Neural crest cell (in vitro differentiated cells): ENCODE data around the gene TMEM229B. TPM values are rescaled to one million over a fixed set of nuclear protein-coding genes. Genes with fewer than 3 reads are reported as not detected.
A peak's percentile ranks its signal among the peaks of the same experiment; 100 is the strongest.

Experiments used
- DNase-seq: peaks from one replicate; pipeline ENCODE4 v3.0.0; 2021; ENCODE audit warnings: low read depth, mixed read lengths, low spot score
- H3K27ac Mint-ChIP-seq: one replicate; pipeline ENCODE4 v1.8.0; 2021; ENCODE audit warnings: mild to moderate bottlenecking, mixed read lengths; ENCODE audit not compliant: unreplicated experiment
- H3K27me3 Mint-ChIP-seq: 2 replicates; pipeline ENCODE4 v1.8.0; 2021; ENCODE audit warnings: low read depth, mild to moderate bottlenecking, mixed read lengths
- H3K36me3 Mint-ChIP-seq: 2 replicates; pipeline ENCODE4 v1.8.0; 2021; ENCODE audit warnings: low read depth, mild to moderate bottlenecking, mixed read lengths
- H3K4me1 Mint-ChIP-seq: 2 replicates; pipeline ENCODE4 v1.8.0; 2021; ENCODE audit warnings: mixed read lengths
- H3K4me3 Mint-ChIP-seq: one replicate; pipeline ENCODE4 v1.8.0; 2021; ENCODE audit warnings: mild to moderate bottlenecking, mixed read lengths
- H3K9me3 Mint-ChIP-seq: 2 replicates; pipeline ENCODE4 v1.8.0; 2021; ENCODE audit warnings: mixed read lengths
- CTCF ChIP-seq: fragments of 200-600 bp; sonication (generic); conservative IDR thresholded peaks from 2 replicates; pipeline ENCODE4 v1.5.0; 2021; ENCODE audit warnings: antibody characterized with exemption, mild to moderate bottlenecking
- total RNA-seq: library from RNA; stranded (reverse); gene quantifications from 2 replicates; pipeline ENCODE4 v1.2.1, GENCODE V29; 2021

TMEM229B gene
- total RNA-seq, 1 donor from 2014 or later = 5.2 TPM

- TF ChIP-seq CTCF = no peak
- peaks cover 37% of the 10 kb centered on the region for H3K4me1 Mint-ChIP-seq
- no peak overlapping the region for H3K27ac Mint-ChIP-seq
- no peak overlapping the region for H3K4me3 Mint-ChIP-seq
- no peaks in the 10 kb centered on the region for H3K36me3 Mint-ChIP-seq
- no peaks in the 10 kb centered on the region for H3K9me3 Mint-ChIP-seq
- no peak for DNase-seq
- H3K27me3 Mint-ChIP-seq = peaks cover 53% of the 10 kb centered on the region
Measured at GRCh38 chr14:67520482-67520881, 32.0 kb upstream of the TMEM229B start.

GRCh38 chr14:67519406-67519805 lies 30.9 kb upstream of the TMEM229B start:
- H3K9me3 Mint-ChIP-seq = no peaks in the 10 kb centered on the region
- TF ChIP-seq CTCF = no peak
- no peak overlapping the region for H3K27ac Mint-ChIP-seq
- H3K27me3 Mint-ChIP-seq = peaks cover 57% of the 10 kb centered on the region
- no peak for DNase-seq
- peaks cover 32% of the 10 kb centered on the region for H3K4me1 Mint-ChIP-seq
- H3K4me3 Mint-ChIP-seq = no peak overlapping the region
- no peaks in the 10 kb centered on the region for H3K36me3 Mint-ChIP-seq

- Mint-ChIP-seq H3K4me1 (peaks cover 33% of the 10 kb centered on the region), H3K36me3 (no peaks in the 10 kb centered on the region), H3K4me3 (peak overlapping the region; percentile 83), H3K9me3 (no peaks in the 10 kb centered on the region), H3K27ac (no peak overlapping the region), H3K27me3 (peaks cover 69% of the 10 kb centered on the region)
- no peak for DNase-seq
- TF ChIP-seq CTCF = no peak
Measured at GRCh38 chr14:67517083-67517482, 28.6 kb upstream of the TMEM229B start.

- Mint-ChIP-seq H3K27me3 (peaks cover 69% of the 10 kb centered on the region), H3K36me3 (no peaks in the 10 kb centered on the region), H3K9me3 (no peaks in the 10 kb centered on the region), H3K4me1 (peaks cover 35% of the 10 kb centered on the region), H3K4me3 (peak overlapping the region; percentile 83), H3K27ac (no peak overlapping the region)
- TF ChIP-seq CTCF = no peak
- no peak for DNase-seq
Measured at GRCh38 chr14:67516676-67517075, 28.2 kb upstream of the TMEM229B start.

- H3K4me3 Mint-ChIP-seq = peak overlapping the region; percentile 83
- no peaks in the 10 kb centered on the region for H3K36me3 Mint-ChIP-seq
- TF ChIP-seq CTCF = no peak
- H3K9me3 Mint-ChIP-seq = no peaks in the 10 kb centered on the region
- H3K27me3 Mint-ChIP-seq = peaks cover 64% of the 10 kb centered on the region
- DNase-seq = no peak
- peaks cover 43% of the 10 kb centered on the region for H3K4me1 Mint-ChIP-seq
- no peak overlapping the region for H3K27ac Mint-ChIP-seq
Measured at GRCh38 chr14:67515386-67516079, 27.0 kb upstream of the TMEM229B start.
